OCI-LY7 (cell line): ENCODE results near the gene CNDP1. TPM values are rescaled to one million over a fixed set of nuclear protein-coding genes. Genes with fewer than 3 reads are reported as not detected.

Experiments
- BruUV-seq: library from RNA; stranded (reverse); fragments of 400-500 nt; replicated peaks from 2 replicates; lab custom pipeline; 2021; lab: Mats Ljungman, UMichigan
- CTCF ChIA-PET: fragments of 300-600 bp; sonication (Branson Sonifier 250); formaldehyde crosslinking; loops from one replicate; lab custom pipeline; 2022; ENCODE audit warnings: antibody characterized with exemption; ENCODE audit not compliant: unreplicated experiment; lab: Charles Lee
- POLR2A ChIA-PET: fragments of 300-600 bp; sonication (Branson Sonifier 250); formaldehyde crosslinking; loops from one replicate; lab custom pipeline; 2022; ENCODE audit warnings: antibody characterized with exemption; lab: Charles Lee
- DNase-seq: peaks from one replicate; pipeline ENCODE4 v3.0.0-alpha.2; 2015; ENCODE audit warnings: low spot score
- H2AFZ ChIP-seq: fragments of 200-600 bp; sonication (generic), shearing (Covaris generic); 2 replicates; pipeline ENCODE4 v1.6.1; 2014; ENCODE audit warnings: mild to moderate bottlenecking, antibody characterized with exemption, low read length, moderate library complexity
- H3K27ac ChIP-seq: fragments of 200-600 bp; sonication (generic); 2 replicates; pipeline ENCODE4 v1.5.1; 2014; ENCODE audit warnings: mixed run types, low read depth, mild to moderate bottlenecking, moderate library complexity, low read length, inconsistent platforms; ENCODE audit not compliant: poor library complexity, severe bottlenecking
- H3K36me3 ChIP-seq: fragments of 200-600 bp; sonication (generic); 2 replicates; pipeline ENCODE4 v1.6.1; 2014; ENCODE audit warnings: mild to moderate bottlenecking, antibody characterized with exemption, low read length, moderate library complexity, mixed read lengths; ENCODE audit not compliant: insufficient read depth
- H3K4me1 ChIP-seq: fragments of 200-600 bp; sonication (generic); 2 replicates; pipeline ENCODE4 v1.5.1; 2014; ENCODE audit warnings: mild to moderate bottlenecking, low read length; ENCODE audit not compliant: insufficient read depth, poor library complexity, severe bottlenecking
- H3K4me2 ChIP-seq: fragments of 200-600 bp; sonication (generic); 2 replicates; pipeline ENCODE4 v1.6.1; 2014; ENCODE audit warnings: mild to moderate bottlenecking, low read length
- H3K4me3 ChIP-seq: fragments of 200-600 bp; sonication (generic); 2 replicates; pipeline ENCODE4 v1.5.1; 2014; ENCODE audit warnings: mild to moderate bottlenecking, low read depth, low read length; ENCODE audit not compliant: poor library complexity, severe bottlenecking
- H3K79me2 ChIP-seq: fragments of 200-600 bp; sonication (generic); 2 replicates; pipeline ENCODE4 v1.6.1; 2016; ENCODE audit warnings: low read depth, mild to moderate bottlenecking, low read length, moderate library complexity, mixed read lengths; ENCODE audit not compliant: insufficient read depth
- H3K9me2 ChIP-seq: fragments of 200-600 bp; sonication (generic); 2 replicates; pipeline ENCODE4 v1.6.1; 2016; ENCODE audit warnings: mild to moderate bottlenecking, low read length, mixed read lengths; ENCODE audit not compliant: insufficient read depth
- H3K9me3 ChIP-seq: fragments of 200-600 bp; sonication (generic); 2 replicates; pipeline ENCODE4 v1.6.1; 2014; ENCODE audit warnings: mild to moderate bottlenecking, mixed run types, low read length, mixed read lengths
- H4K20me1 ChIP-seq: fragments of 200-600 bp; sonication (generic); 2 replicates; pipeline ENCODE4 v1.6.1; 2014; ENCODE audit warnings: mild to moderate bottlenecking, antibody characterized with exemption, low read length, moderate library complexity, mixed read lengths; ENCODE audit not compliant: insufficient read depth
- EZH2phosphoT487 ChIP-seq: fragments of 200-600 bp; sonication (generic); IDR thresholded peaks from 2 replicates; pipeline ENCODE4 v1.6.1; 2018; ENCODE audit warnings: low read depth, borderline replicate concordance, mild to moderate bottlenecking, mixed run types, antibody characterized with exemption, low read length, moderate library complexity, mixed read lengths
- intact Hi-C: fragments of 100-400 bp; cut with micrococcal nuclease; formaldehyde crosslinking; loops from one replicate; pipeline ENCODE4 v1.10.0; 2022; ENCODE audit not compliant: unreplicated experiment
- total RNA-seq, 2 experiments: library from RNA; depleted of rRNA in 1 of 2; stranded (reverse); fragments of >200 nt in 1 of 2; shearing (Covaris generic) in 1 of 2; gene quantifications; 2 replicates each; pipeline ENCODE4 v1.2.3, GENCODE V29; 2014 to 2022
- TF ChIP-seq, protein P1 (sequence below): fragments of 200-600 bp; sonication (generic); conservative IDR thresholded peaks from 2 replicates; pipeline ENCODE4 v1.5.1; 2014; ENCODE audit warnings: mild to moderate bottlenecking, antibody characterized with exemption, low read length, moderate library complexity, mixed read lengths

CNDP1 gene
- total RNA-seq, 2 experiments from 2014 or later = not detected

DNA sequence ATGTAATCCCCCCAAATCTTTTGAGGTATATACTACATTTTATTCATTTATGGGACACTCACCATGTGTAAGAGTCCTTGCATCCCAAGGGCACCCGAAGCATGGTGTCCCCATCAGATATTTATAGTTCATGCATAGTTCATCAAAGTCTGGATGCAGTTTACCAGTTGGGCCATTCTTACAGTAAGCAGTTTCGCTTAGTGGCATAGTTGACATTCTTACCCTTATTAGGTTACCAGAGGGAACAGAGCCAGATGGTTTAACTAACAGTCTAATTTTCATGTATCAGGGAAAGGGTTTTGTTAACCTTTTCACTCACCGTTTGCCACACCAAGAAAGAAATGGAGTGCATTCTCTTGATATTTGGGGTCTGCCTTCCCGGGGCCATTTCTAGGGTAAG is 70.5 kb downstream of the CNDP1 start:
- no peak overlapping the region for H3K4me2 ChIP-seq
- no peaks in the 10 kb centered on the region for H4K20me1 ChIP-seq
- no TSS peak for BruUV-seq
- H2AFZ ChIP-seq = no peak overlapping the region
- no peaks in the 10 kb centered on the region; the same call in 1 of the 2 replicates for H3K36me3 ChIP-seq
- no peaks in the 10 kb centered on the region for H3K9me3 ChIP-seq
- no peak overlapping the region for H3K27ac ChIP-seq
- no peaks in the 10 kb centered on the region for H3K4me1 ChIP-seq
- TF ChIP-seq, protein P1, sequence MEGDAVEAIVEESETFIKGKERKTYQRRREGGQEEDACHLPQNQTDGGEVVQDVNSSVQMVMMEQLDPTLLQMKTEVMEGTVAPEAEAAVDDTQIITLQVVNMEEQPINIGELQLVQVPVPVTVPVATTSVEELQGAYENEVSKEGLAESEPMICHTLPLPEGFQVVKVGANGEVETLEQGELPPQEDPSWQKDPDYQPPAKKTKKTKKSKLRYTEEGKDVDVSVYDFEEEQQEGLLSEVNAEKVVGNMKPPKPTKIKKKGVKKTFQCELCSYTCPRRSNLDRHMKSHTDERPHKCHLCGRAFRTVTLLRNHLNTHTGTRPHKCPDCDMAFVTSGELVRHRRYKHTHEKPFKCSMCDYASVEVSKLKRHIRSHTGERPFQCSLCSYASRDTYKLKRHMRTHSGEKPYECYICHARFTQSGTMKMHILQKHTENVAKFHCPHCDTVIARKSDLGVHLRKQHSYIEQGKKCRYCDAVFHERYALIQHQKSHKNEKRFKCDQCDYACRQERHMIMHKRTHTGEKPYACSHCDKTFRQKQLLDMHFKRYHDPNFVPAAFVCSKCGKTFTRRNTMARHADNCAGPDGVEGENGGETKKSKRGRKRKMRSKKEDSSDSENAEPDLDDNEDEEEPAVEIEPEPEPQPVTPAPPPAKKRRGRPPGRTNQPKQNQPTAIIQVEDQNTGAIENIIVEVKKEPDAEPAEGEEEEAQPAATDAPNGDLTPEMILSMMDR = no peak
- no peak for TF ChIP-seq EZH2phosphoT487
- peaks cover 12% of the 10 kb centered on the region for H3K79me2 ChIP-seq
- intact Hi-C loops = no loop called here
- CTCF ChIA-PET = no interaction called here
- no peak overlapping the region for H3K4me3 ChIP-seq
- no peak for DNase-seq
- no peaks in the 10 kb centered on the region for H3K9me2 ChIP-seq
- POLR2A ChIA-PET = no interaction called here

DNA sequence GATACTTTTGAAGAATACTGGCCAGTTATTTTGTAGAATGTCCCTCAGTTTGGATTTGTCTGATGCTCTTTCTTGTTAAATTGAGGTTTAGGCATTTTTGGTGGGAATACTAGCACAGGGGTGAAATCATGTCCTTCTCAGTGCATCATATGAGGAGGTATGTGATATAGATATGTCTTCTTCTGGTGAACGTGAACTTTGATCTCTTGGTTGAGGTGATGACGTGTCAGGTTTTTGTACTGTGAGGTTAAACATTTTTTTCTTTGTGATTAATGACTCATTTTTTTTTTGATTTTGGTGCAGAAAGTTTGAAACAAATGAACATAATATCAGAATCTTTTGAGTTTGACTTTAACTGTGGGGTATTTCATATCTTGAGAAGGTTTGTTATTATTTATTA is 74.4 kb downstream of the CNDP1 start:
- Histone ChIP-seq H4K20me1 (0 out of 2 replicates have a peak, but pooled peaks cover 8% of the 10 kb centered on the region), H3K9me3 (no peaks in the 10 kb centered on the region), H3K4me3 (no peak overlapping the region), H3K79me2 (no peaks in the 10 kb centered on the region), H3K9me2 (no peaks in the 10 kb centered on the region), H2AFZ (no peak overlapping the region), H3K4me2 (no peak overlapping the region), H3K27ac (no peak overlapping the region), H3K4me1 (peaks cover 8% of the 10 kb centered on the region), H3K36me3 (no peaks in the 10 kb centered on the region)
- intact Hi-C loops = no loop called here
- TF ChIP-seq, protein P1 = no peak
- no peak for TF ChIP-seq EZH2phosphoT487
- ChIA-PET CTCF (no interaction called here), POLR2A (no interaction called here)
- no TSS peak for BruUV-seq
- no peak for DNase-seq

DNA sequence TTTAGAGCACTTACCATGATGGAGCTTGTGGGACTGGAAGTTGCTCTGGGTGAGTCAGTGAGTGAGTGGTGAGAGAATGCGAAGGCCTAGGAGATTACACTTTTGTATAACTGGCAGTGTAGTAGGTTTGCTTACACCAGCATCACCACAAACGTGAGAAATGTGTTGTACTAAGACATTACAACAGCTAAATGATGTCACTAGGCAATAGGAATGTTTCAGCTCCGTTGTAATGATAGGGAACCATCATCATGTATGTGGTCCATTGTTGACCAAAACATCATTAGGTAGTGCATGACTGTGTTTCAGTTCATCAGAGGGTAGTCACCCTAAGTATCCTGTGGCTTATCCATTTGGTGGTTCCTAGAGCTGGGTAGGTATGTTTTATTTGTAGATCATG is 75.2 kb downstream of the CNDP1 start:
- ChIA-PET POLR2A (interaction anchor here (0.8 kb wide), 1 partner anchor 14 kb away, joined by 3 read pairs; no protein-coding TSS in a partner anchor), CTCF (no interaction called here)
- no peak overlapping the region for H3K27ac ChIP-seq

More for the DNA sequence above, 75.2 kb downstream of the CNDP1 start:
- 0 out of 2 replicates have a peak, but pooled peaks cover 8% of the 10 kb centered on the region for H4K20me1 ChIP-seq
- no peaks in the 10 kb centered on the region for H3K79me2 ChIP-seq
- no peaks in the 10 kb centered on the region for H3K36me3 ChIP-seq
- H3K4me3 ChIP-seq = no peak overlapping the region
- H3K9me2 ChIP-seq = no peaks in the 10 kb centered on the region
- H3K4me1 ChIP-seq = peaks cover 8% of the 10 kb centered on the region
- intact Hi-C loops = no loop called here
- TF ChIP-seq EZH2phosphoT487 = no peak
- TF ChIP-seq, protein P1 = no peak
- H3K4me2 ChIP-seq = no peak overlapping the region
- DNase-seq = no peak
- H2AFZ ChIP-seq = no peak overlapping the region
- no peaks in the 10 kb centered on the region for H3K9me3 ChIP-seq
- no TSS peak for BruUV-seq
